ES-I3 (cell line): ENCODE measurements around the gene MYF5.

Source experiments
- H3K36me3 ChIP-seq: 2 replicates; pipeline ENCODE4 v1.6.1; 2013; ENCODE audit warnings: mild to moderate bottlenecking, low read length, control low read depth, moderate library complexity; ENCODE audit not compliant: insufficient read depth
- H3K4me1 ChIP-seq: 2 replicates; pipeline ENCODE4 v1.6.1; 2013; ENCODE audit warnings: mild to moderate bottlenecking, control low read depth, low read length; ENCODE audit not compliant: insufficient read depth
- H3K9ac ChIP-seq: 2 replicates; pipeline ENCODE4 v1.6.1; 2013; ENCODE audit warnings: low read depth, mild to moderate bottlenecking, low read length, moderate library complexity
- H3K9me3 ChIP-seq: 2 replicates; pipeline ENCODE4 v1.6.1; 2013; ENCODE audit warnings: mild to moderate bottlenecking, low read length, moderate library complexity; ENCODE audit not compliant: control insufficient read depth, insufficient read depth

Gene MYF5

GRCh38 chr12:80712866-80713265 is 3.8 kb upstream of the MYF5 start:
- H3K9me3 ChIP-seq = no peaks in the 10 kb centered on the region
- H3K9ac ChIP-seq = no peak overlapping the region
- H3K36me3 ChIP-seq = no peaks in the 10 kb centered on the region
- H3K4me1 ChIP-seq = peaks cover 9% of the 10 kb centered on the region; the same call in 1 of the 2 replicates

- H3K9ac ChIP-seq = no peak overlapping the region; the same call in 1 of the 2 replicates
- no peaks in the 10 kb centered on the region for H3K9me3 ChIP-seq
- no peaks in the 10 kb centered on the region for H3K36me3 ChIP-seq
- peaks cover 9% of the 10 kb centered on the region; the same call in 1 of the 2 replicates for H3K4me1 ChIP-seq
These were observed 3.3 kb upstream of the MYF5 start for GRCh38 chr12:80713419-80713818.

- no peaks in the 10 kb centered on the region for H3K9me3 ChIP-seq
- no peaks in the 10 kb centered on the region for H3K36me3 ChIP-seq
- H3K4me1 ChIP-seq = peaks cover 9% of the 10 kb centered on the region; the same call in 1 of the 2 replicates
- peak overlapping the region; percentile 27; the same call in 1 of the 2 replicates for H3K9ac ChIP-seq
These were observed 2.7 kb upstream of the MYF5 start for GRCh38 chr12:80714055-80714454.

GRCh38 chr12:80714846-80715245 is 1.9 kb upstream of the MYF5 start:
- H3K9me3 ChIP-seq = no peaks in the 10 kb centered on the region
- H3K4me1 ChIP-seq = peaks cover 9% of the 10 kb centered on the region; the same call in 1 of the 2 replicates
- H3K36me3 ChIP-seq = no peaks in the 10 kb centered on the region
- H3K9ac ChIP-seq = peak overlapping the region; percentile 27; the same call in 1 of the 2 replicates

- Histone ChIP-seq H3K36me3 (no peaks in the 10 kb centered on the region), H3K9me3 (no peaks in the 10 kb centered on the region), H3K4me1 (peaks cover 9% of the 10 kb centered on the region; the same call in 1 of the 2 replicates), H3K9ac (no peak overlapping the region)
These were observed 931 bp upstream of the MYF5 start for GRCh38 chr12:80715713-80716249.

- H3K36me3 ChIP-seq = no peaks in the 10 kb centered on the region
- peaks cover 9% of the 10 kb centered on the region; the same call in 1 of the 2 replicates for H3K4me1 ChIP-seq
- no peak overlapping the region for H3K9ac ChIP-seq
- no peaks in the 10 kb centered on the region for H3K9me3 ChIP-seq
These were observed 1.1 kb downstream of the MYF5 start for GRCh38 chr12:80717856-80718255.

- Histone ChIP-seq H3K36me3 (no peaks in the 10 kb centered on the region), H3K4me1 (no peaks in the 10 kb centered on the region), H3K9me3 (no peaks in the 10 kb centered on the region), H3K9ac (no peak overlapping the region)
These were observed 3.8 kb downstream of the MYF5 start for GRCh38 chr12:80720516-80720915.

- Histone ChIP-seq H3K4me1 (no peaks in the 10 kb centered on the region), H3K36me3 (no peaks in the 10 kb centered on the region), H3K9ac (no peak overlapping the region), H3K9me3 (no peaks in the 10 kb centered on the region)
These were observed 4.6 kb downstream of the MYF5 start for GRCh38 chr12:80721326-80721725.

- Histone ChIP-seq H3K9ac (no peak overlapping the region), H3K4me1 (no peaks in the 10 kb centered on the region), H3K36me3 (no peaks in the 10 kb centered on the region), H3K9me3 (no peaks in the 10 kb centered on the region)
These were observed 29.3 kb downstream of the MYF5 start for GRCh38 chr12:80745851-80746505.

- Histone ChIP-seq H3K9me3 (no peaks in the 10 kb centered on the region), H3K9ac (no peak overlapping the region), H3K4me1 (no peaks in the 10 kb centered on the region), H3K36me3 (no peaks in the 10 kb centered on the region)
These were observed 31.1 kb downstream of the MYF5 start for GRCh38 chr12:80747800-80748199.

GRCh38 chr12:80749456-80749855 is 32.7 kb downstream of the MYF5 start:
- H3K4me1 ChIP-seq = no peaks in the 10 kb centered on the region
- H3K36me3 ChIP-seq = no peaks in the 10 kb centered on the region
- no peak overlapping the region for H3K9ac ChIP-seq
- H3K9me3 ChIP-seq = no peaks in the 10 kb centered on the region

GRCh38 chr12:80752464-80752863 is 35.8 kb downstream of the MYF5 start:
- Histone ChIP-seq H3K9me3 (no peaks in the 10 kb centered on the region), H3K36me3 (no peaks in the 10 kb centered on the region), H3K4me1 (no peaks in the 10 kb centered on the region), H3K9ac (no peak overlapping the region)

- H3K4me1 ChIP-seq = no peaks in the 10 kb centered on the region
- no peaks in the 10 kb centered on the region for H3K9me3 ChIP-seq
- H3K9ac ChIP-seq = no peak overlapping the region
- H3K36me3 ChIP-seq = no peaks in the 10 kb centered on the region
These were observed 37.6 kb downstream of the MYF5 start for GRCh38 chr12:80754274-80754673.

GRCh38 chr12:80756875-80757274 is 40.2 kb downstream of the MYF5 start:
- H3K4me1 ChIP-seq = no peaks in the 10 kb centered on the region

GRCh38 chr12:80761838-80762237 is 45.1 kb downstream of the MYF5 start:
- H3K36me3 ChIP-seq = no peaks in the 10 kb centered on the region
- H3K4me1 ChIP-seq = 0 out of 2 replicates have a peak, but pooled peaks cover 9% of the 10 kb centered on the region
- H3K9ac ChIP-seq = no peak overlapping the region
- H3K9me3 ChIP-seq = no peaks in the 10 kb centered on the region

More at GRCh38 chr12:80756875-80757274, 40.2 kb downstream of the MYF5 start:
- Histone ChIP-seq H3K36me3 (no peaks in the 10 kb centered on the region), H3K9ac (no peak overlapping the region), H3K9me3 (no peaks in the 10 kb centered on the region)
